Left lung (tissue), 10 donors: Measurements from ENCODE around the gene GPC5. TPM values are rescaled to one million over a fixed set of nuclear protein-coding genes. Genes with fewer than 3 reads are reported as not detected.

Experiments
- ATAC-seq: fragments of 200-7000 bp; cut with Tn5 transposase; one replicate; pipeline ENCODE4 v1.9.1; 2020; ENCODE audit warnings: moderate library complexity
- DNase-seq, 4 donors: peaks; one replicate each; pipeline ENCODE4 v3.0.0-alpha.2; 2013 to 2020
- H3K27ac ChIP-seq, 2 donors: fragments of 200-600 bp; sonication (generic) in 1 of 2; one replicate each; pipeline versions ENCODE4 v1.5.0 to v1.8.0; 2020 to 2021
- H3K27me3 ChIP-seq, 2 donors: fragments of 200-600 bp; sonication (generic) in 1 of 2; one replicate each; pipeline versions ENCODE4 v1.5.0 to v1.8.0; 2020 to 2021
- H3K36me3 ChIP-seq, 2 donors: fragments of 200-600 bp; sonication (generic) in 1 of 2; one replicate each; pipeline versions ENCODE4 v1.5.0 to v1.8.0; 2020 to 2021
- H3K4me1 ChIP-seq, 2 donors: fragments of 200-600 bp; one replicate each; pipeline ENCODE4 v1.8.0; 2021
- H3K4me3 ChIP-seq, 2 donors: fragments of 200-600 bp; sonication (generic) in 1 of 2; one replicate each; pipeline versions ENCODE4 v1.5.0 to v1.8.0; 2020 to 2021; ENCODE audit warnings: mild to moderate bottlenecking in 1 of 2
- H3K9me3 ChIP-seq, 2 donors: fragments of 200-600 bp; sonication (generic) in 1 of 2; one replicate each; pipeline versions ENCODE4 v1.5.0 to v1.8.0; 2020 to 2021
- CTCF ChIP-seq, 2 donors: fragments of 200-600 bp; sonication (generic) in 1 of 2; IDR thresholded peaks; one replicate each; pipeline versions ENCODE4 v1.5.0 to v1.8.0; 2021; ENCODE audit warnings: antibody characterized with exemption in 2 of 2
- intact Hi-C, 2 donors: fragments of 100-400 bp; cut with DNase I; formaldehyde crosslinking; loops; one replicate each; pipeline versions ENCODE4 v1.11.2 to v1.14.2; 2022
- polyA plus RNA-seq, 6 donors: library from polyadenylated mRNA; unstranded; fragments of 120-200 nt; gene quantifications; one replicate each; pipeline ENCODE4 v1.2.1, GENCODE V29; 2013; ENCODE audit not compliant: insufficient read length in 6 of 6
- total RNA-seq, 2 donors: library from RNA; stranded (reverse); fragmentation: NEBNext Ultra II Directional; extraction: Animal tissue kit (Norgen Biotek cat#: 25700); gene quantifications; one replicate each; pipeline ENCODE4 v1.2.1, GENCODE V29; 2021
- donor health status: DM: no; HTN: yes; CAD: no.
- donor health status: DM: no; HTN: no; CAD: no.

Gene GPC5
- total and polyA plus RNA-seq, 8 donors, result 9.2 to 19.5 (median 11.5) TPM

- H3K4me1 ChIP-seq, result no peaks in the 10 kb centered on the region
- H3K27ac ChIP-seq, result no peak overlapping the region
- TF ChIP-seq CTCF (IDR thresholded peaks at IDR 0.05), result no peak
- H3K36me3 ChIP-seq, result no peaks in the 10 kb centered on the region
- DNase-seq (no peak), ATAC-seq (no peak)
- intact Hi-C loops, result no loop called here
- no peaks in the 10 kb centered on the region for H3K27me3 ChIP-seq
- peaks cover 0 to 6% of the 10 kb centered on the region in 2 donors for H3K9me3 ChIP-seq
- H3K4me3 ChIP-seq, result no peak overlapping the region
Measured at GRCh38 chr13:91513790-91514189, 115.4 kb downstream of the GPC5 start.

- Histone ChIP-seq H3K4me3 (no peak overlapping the region), H3K27me3 (no peaks in the 10 kb centered on the region), H3K9me3 (peaks cover 0 to 6% of the 10 kb centered on the region in 2 donors), H3K4me1 (no peaks in the 10 kb centered on the region), H3K36me3 (no peaks in the 10 kb centered on the region), H3K27ac (no peak overlapping the region)
- no peak for TF ChIP-seq CTCF (IDR thresholded peaks at IDR 0.05)
- DNase-seq (no peak), ATAC-seq (no peak)
- intact Hi-C loops, result no loop called here
Measured at GRCh38 chr13:91516799-91517198, 118.4 kb downstream of the GPC5 start.

GRCh38 chr13:91520952-91521351 lies 122.5 kb downstream of the GPC5 start:
- H3K9me3 ChIP-seq, result peaks cover 0 to 6% of the 10 kb centered on the region in 2 donors
- no peaks in the 10 kb centered on the region for H3K4me1 ChIP-seq
- H3K27me3 ChIP-seq, result no peaks in the 10 kb centered on the region
- no peak for TF ChIP-seq CTCF (IDR thresholded peaks at IDR 0.05)
- no peak overlapping the region for H3K27ac ChIP-seq
- ATAC-seq (no peak), DNase-seq (no peak)
- H3K4me3 ChIP-seq, result no peak overlapping the region
- intact Hi-C loops, result no loop called here
- H3K36me3 ChIP-seq, result no peaks in the 10 kb centered on the region

- Histone ChIP-seq H3K4me1 (no peaks in the 10 kb centered on the region), H3K4me3 (no peak overlapping the region), H3K9me3 (no peaks in the 10 kb centered on the region), H3K36me3 (no peaks in the 10 kb centered on the region), H3K27ac (no peak overlapping the region), H3K27me3 (no peaks in the 10 kb centered on the region)
- no peak for TF ChIP-seq CTCF (IDR thresholded peaks at IDR 0.05)
- intact Hi-C loops, result no loop called here
- no peak for ATAC-seq
- DNase-seq, result no peak
Measured at GRCh38 chr13:91523116-91523515, 124.7 kb downstream of the GPC5 start.

- Histone ChIP-seq H3K27ac (no peak overlapping the region), H3K27me3 (no peaks in the 10 kb centered on the region), H3K4me3 (no peak overlapping the region), H3K4me1 (no peaks in the 10 kb centered on the region), H3K9me3 (no peaks in the 10 kb centered on the region), H3K36me3 (no peaks in the 10 kb centered on the region)
- intact Hi-C loops, result no loop called here
- DNase-seq (no peak), ATAC-seq (no peak)
- TF ChIP-seq CTCF (IDR thresholded peaks at IDR 0.05), result no peak
Measured at GRCh38 chr13:91526543-91527033, 128.2 kb downstream of the GPC5 start.
